Measurements from ENCODE around the gene TEX11.

GRCh38 chrX:70826715-70827114, 81.8 kb downstream of the TEX11 start:
- TF ChIP-seq CTCF (IDR thresholded peaks at IDR 0.05) (no peak), POLR2AphosphoS5 (IDR thresholded peaks at IDR 0.05) (no peak)

Measured in stomach (tissue), 4 donors.